Activated T-helper 1 cell treated with Interleukin-2 at 50 U/mL for 16 hours (primary cell): ENCODE results near the gene TPRG1L.
"Not testable (repeated sequence)": the region's sequence is repeated elsewhere in the genome, so short reads cannot be mapped to it uniquely, and the experiment has no call there.

Source experiments
- DNase-seq: peaks from one replicate; pipeline ENCODE4 v3.0.0-alpha.2; 2020; ENCODE audit warnings: low read depth

The TPRG1L gene

GRCh38 chr1:3624200-3625136, at the start of gene TPRG1L:
Gene TPRG1L, plus strand, starts transcription at chr1:3625015. Its CDS starts 58 bp downstream, at chr1:3625073.
- peak; percentile 99 for DNase-seq

GRCh38 chr1:3575515-3575914, 49.3 kb upstream of the TPRG1L start:
- DNase-seq = not testable (repeated sequence)

GRCh38 chr1:3575993-3576392, 48.8 kb upstream of the TPRG1L start:
- no peak for DNase-seq

GRCh38 chr1:3577300-3577699, 47.5 kb upstream of the TPRG1L start:
- DNase-seq = no peak

GRCh38 chr1:3577711-3578432, 46.9 kb upstream of the TPRG1L start:
- DNase-seq = no peak

- DNase-seq = no peak
These were observed 46.4 kb upstream of the TPRG1L start for GRCh38 chr1:3578433-3578805.

- no peak for DNase-seq
These were observed 45.9 kb upstream of the TPRG1L start for GRCh38 chr1:3578906-3579305.

- no peak for DNase-seq
These were observed 45.2 kb upstream of the TPRG1L start for GRCh38 chr1:3579626-3580025.

GRCh38 chr1:3580231-3580630, 44.6 kb upstream of the TPRG1L start:
- DNase-seq = no peak

- no peak for DNase-seq
These were observed 43.3 kb upstream of the TPRG1L start for GRCh38 chr1:3581296-3582036.

- DNase-seq = not testable (repeated sequence)
These were observed 41.1 kb upstream of the TPRG1L start for GRCh38 chr1:3583751-3584150.

GRCh38 chr1:3584915-3585314, 39.9 kb upstream of the TPRG1L start:
- DNase-seq = no peak

GRCh38 chr1:3585353-3585868, 39.4 kb upstream of the TPRG1L start:
- DNase-seq = not testable (repeated sequence)

GRCh38 chr1:3585940-3586568, 38.8 kb upstream of the TPRG1L start:
- no peak for DNase-seq

GRCh38 chr1:3586986-3587759, 37.6 kb upstream of the TPRG1L start:
- no peak for DNase-seq

GRCh38 chr1:3588395-3588794, 36.4 kb upstream of the TPRG1L start:
- DNase-seq = no peak

- DNase-seq = no peak
These were observed 34.6 kb upstream of the TPRG1L start for GRCh38 chr1:3590139-3590763.

GRCh38 chr1:3590951-3591865, 33.6 kb upstream of the TPRG1L start:
- no peak for DNase-seq

- DNase-seq = no peak
These were observed 31.5 kb upstream of the TPRG1L start for GRCh38 chr1:3593334-3593733.
